ENCODE data around the gene MSI2.

DNA sequence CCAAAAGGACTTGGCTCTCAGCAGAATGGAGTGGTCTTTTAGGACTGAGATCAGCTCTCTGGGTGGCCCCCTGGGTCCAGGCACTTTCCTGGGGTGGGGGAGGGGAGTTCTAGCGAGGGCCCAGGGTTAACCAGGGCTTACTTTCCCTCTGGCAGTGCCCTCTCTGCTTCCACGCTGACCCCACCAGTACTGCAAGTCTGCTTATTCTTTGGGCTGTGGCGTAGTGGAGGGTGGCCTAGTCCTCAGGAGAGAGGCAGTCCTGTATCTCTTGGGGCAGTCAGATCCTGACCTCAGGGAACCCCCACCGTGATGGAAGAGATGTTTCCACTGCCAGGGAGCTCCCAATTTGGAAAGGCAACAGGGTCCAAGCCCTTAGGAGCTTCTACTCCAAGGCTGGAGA lies 409.4 kb downstream of the MSI2 start:
- TF ChIP-seq POLR2AphosphoS5 (IDR thresholded peaks at IDR 0.05), result no peak
- TF ChIP-seq EP300 (IDR thresholded peaks at IDR 0.05), result no peak
- TF ChIP-seq, protein P1, sequence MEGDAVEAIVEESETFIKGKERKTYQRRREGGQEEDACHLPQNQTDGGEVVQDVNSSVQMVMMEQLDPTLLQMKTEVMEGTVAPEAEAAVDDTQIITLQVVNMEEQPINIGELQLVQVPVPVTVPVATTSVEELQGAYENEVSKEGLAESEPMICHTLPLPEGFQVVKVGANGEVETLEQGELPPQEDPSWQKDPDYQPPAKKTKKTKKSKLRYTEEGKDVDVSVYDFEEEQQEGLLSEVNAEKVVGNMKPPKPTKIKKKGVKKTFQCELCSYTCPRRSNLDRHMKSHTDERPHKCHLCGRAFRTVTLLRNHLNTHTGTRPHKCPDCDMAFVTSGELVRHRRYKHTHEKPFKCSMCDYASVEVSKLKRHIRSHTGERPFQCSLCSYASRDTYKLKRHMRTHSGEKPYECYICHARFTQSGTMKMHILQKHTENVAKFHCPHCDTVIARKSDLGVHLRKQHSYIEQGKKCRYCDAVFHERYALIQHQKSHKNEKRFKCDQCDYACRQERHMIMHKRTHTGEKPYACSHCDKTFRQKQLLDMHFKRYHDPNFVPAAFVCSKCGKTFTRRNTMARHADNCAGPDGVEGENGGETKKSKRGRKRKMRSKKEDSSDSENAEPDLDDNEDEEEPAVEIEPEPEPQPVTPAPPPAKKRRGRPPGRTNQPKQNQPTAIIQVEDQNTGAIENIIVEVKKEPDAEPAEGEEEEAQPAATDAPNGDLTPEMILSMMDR (IDR thresholded peaks at IDR 0.05), result no peak

Measured in suprapubic skin (tissue), 4 donors.